Upper lobe of left lung (tissue), 6 donors: ENCODE results near the gene SLC35F2. TPM values are rescaled to one million over a fixed set of nuclear protein-coding genes. Genes with fewer than 3 reads are reported as not detected.

ENCODE experiments used
- ATAC-seq, 2 donors: fragments of 200-7000 bp; cut with Tn5 transposase; one replicate each; pipeline ENCODE4 v1.9.1; 2022; ENCODE audit warnings: mild to moderate bottlenecking in 2 of 2, moderate library complexity in 2 of 2; ENCODE audit not compliant: low FRiP score in 2 of 2
- DNase-seq, 2 donors: peaks; one replicate each; pipeline ENCODE4 v3.0.0-alpha.2; 2019 to 2020
- H3K27ac ChIP-seq, 4 donors: fragments of 200-600 bp; sonication (generic); one replicate each; pipeline ENCODE4 v1.5.1; 2016 to 2019
- H3K27me3 ChIP-seq, 4 donors: fragments of 200-600 bp; sonication (generic); one replicate each; pipeline ENCODE4 v1.5.1; 2017 to 2019
- H3K36me3 ChIP-seq, 4 donors: fragments of 200-600 bp; sonication (generic); one replicate each; pipeline ENCODE4 v1.5.1; 2016 to 2019
- H3K4me1 ChIP-seq, 4 donors: fragments of 200-600 bp; sonication (generic); one replicate each; pipeline ENCODE4 v1.5.1; 2018 to 2019
- H3K4me3 ChIP-seq, 4 donors: fragments of 200-600 bp; sonication (generic); one replicate each; pipeline ENCODE4 v1.5.1; 2017 to 2019; ENCODE audit warnings: mild to moderate bottlenecking in 2 of 4, moderate library complexity in 1 of 4
- H3K9me3 ChIP-seq, 4 donors: fragments of 200-600 bp; sonication (generic); one replicate each; pipeline ENCODE4 v1.5.1; 2018 to 2019
- CTCF ChIP-seq, 6 experiments: fragments of 450-650 bp in 4 of 6; fragments of 200-600 bp in 2 of 6; sonication (generic) in 2 of 6; IDR thresholded peaks; one replicate each; pipeline ENCODE4 v1.5.1; 2016 to 2019; ENCODE audit warnings: antibody characterized with exemption in 6 of 6
- EP300 ChIP-seq, 4 donors: sonication (generic); formaldehyde crosslinking; IDR thresholded peaks; one replicate each; pipeline ENCODE4 v1.5.1; 2017; ENCODE audit warnings: antibody characterized with exemption in 4 of 4, control low read depth in 2 of 4
- POLR2A ChIP-seq, 4 donors: fragments of 450-650 bp; IDR thresholded peaks; one replicate each; pipeline ENCODE4 v1.5.1; 2016 to 2017; ENCODE audit warnings: antibody characterized with exemption in 4 of 4, mild to moderate bottlenecking in 2 of 4
- POLR2AphosphoS5 ChIP-seq, 2 donors: sonication (generic); formaldehyde crosslinking; IDR thresholded peaks; one replicate each; pipeline ENCODE4 v1.5.1; 2017; ENCODE audit warnings: antibody characterized with exemption in 2 of 2
- WGBS, 2 donors: methylation state at CpG; one replicate each; pipeline ENCODE4 v1.1.5; 2017 to 2018; 5-methylcytosine and 5-hydroxymethylcytosine counted together
- total RNA-seq, 6 donors: library from RNA; depleted of rRNA in 4 of 6; stranded (reverse); fragments of >200 nt in 4 of 6; gene quantifications; one replicate each; pipeline versions ENCODE4 v1.1.0 to v1.2.1, GENCODE V29; 2016 to 2021
- donor health status: DM: no; HTN: no; CAD: no; lungs with moderate emphysema.
- donor health status: DM: no; HTN: yes; CAD: no; lungs with severe emphysema.

The SLC35F2 gene
- total RNA-seq, 6 donors from 2014 or later, result 1.4 to 10.6 (median 5.5) TPM

- Histone ChIP-seq H3K36me3 (no peaks in the 10 kb centered on the region), H3K27me3 (no peaks in the 10 kb centered on the region), H3K4me3 (no peak overlapping the region), H3K27ac (no peak overlapping the region), H3K4me1 (no peaks in the 10 kb centered on the region), H3K9me3 (no peaks in the 10 kb centered on the region)
- 80 to 98% methylated on average over 3 of the region's 3 CpGs for WGBS, 2 donors
- TF ChIP-seq CTCF (IDR thresholded peaks at IDR 0.05), result no peak
- TF ChIP-seq POLR2A (IDR thresholded peaks at IDR 0.05), result no peak
- TF ChIP-seq POLR2AphosphoS5 (IDR thresholded peaks at IDR 0.05), result no peak
- no peak for TF ChIP-seq EP300 (IDR thresholded peaks at IDR 0.05)
- ATAC-seq (no peak), DNase-seq (no peak)
These were observed 31.5 kb downstream of the SLC35F2 start for GRCh38 chr11:107827041-107827440.

GRCh38 chr11:107825875-107826274 lies 32.7 kb downstream of the SLC35F2 start:
- Histone ChIP-seq H3K4me1 (no peaks in the 10 kb centered on the region), H3K27ac (no peak overlapping the region), H3K27me3 (no peaks in the 10 kb centered on the region), H3K36me3 (no peaks in the 10 kb centered on the region), H3K4me3 (no peak overlapping the region), H3K9me3 (no peaks in the 10 kb centered on the region)
- no peak for DNase-seq
- no peak for ATAC-seq
- no peak for TF ChIP-seq POLR2A (IDR thresholded peaks at IDR 0.05)
- no peak for TF ChIP-seq CTCF (IDR thresholded peaks at IDR 0.05)
- 80 to 83% methylated on average over 2 of the region's 2 CpGs for WGBS, 2 donors

- no peaks in the 10 kb centered on the region for H3K9me3 ChIP-seq
- no peak for ATAC-seq
These were observed 33.8 kb downstream of the SLC35F2 start for GRCh38 chr11:107824668-107825369.

GRCh38 chr11:107821199-107821927 lies 37.2 kb downstream of the SLC35F2 start:
- Histone ChIP-seq H3K36me3 (no peaks in the 10 kb centered on the region), H3K27me3 (no peaks in the 10 kb centered on the region), H3K27ac (peak overlapping the region in 1 of 4 donors; percentile 46), H3K9me3 (no peaks in the 10 kb centered on the region), H3K4me1 (no peaks in the 10 kb centered on the region), H3K4me3 (no peak overlapping the region)
- 51 to 58% methylated on average over 3 of the region's 3 CpGs for WGBS, 2 donors
- DNase-seq, result no peak
- TF ChIP-seq CTCF (IDR thresholded peaks at IDR 0.05), result no peak
- no peak for TF ChIP-seq EP300 (IDR thresholded peaks at IDR 0.05)
- no peak for TF ChIP-seq POLR2AphosphoS5 (IDR thresholded peaks at IDR 0.05)
- TF ChIP-seq POLR2A (IDR thresholded peaks at IDR 0.05), result no peak
- ATAC-seq, result no peak

More at GRCh38 chr11:107824668-107825369, 33.8 kb downstream of the SLC35F2 start:
- no peak for DNase-seq
- TF ChIP-seq POLR2AphosphoS5 (IDR thresholded peaks at IDR 0.05) (no peak), EP300 (IDR thresholded peaks at IDR 0.05) (no peak), POLR2A (IDR thresholded peaks at IDR 0.05) (no peak), CTCF (IDR thresholded peaks at IDR 0.05) (no peak)
- no peaks in the 10 kb centered on the region for H3K27me3 ChIP-seq
- no peaks in the 10 kb centered on the region for H3K4me1 ChIP-seq
- H3K36me3 ChIP-seq, result no peaks in the 10 kb centered on the region
- 69 to 76% methylated on average over 5 of the region's 5 CpGs for WGBS, 2 donors
- H3K27ac ChIP-seq, result no peak overlapping the region
- no peak overlapping the region for H3K4me3 ChIP-seq
